Kidney (tissue), 14 donors: ENCODE data around the gene ABI1. TPM values are rescaled to one million over a fixed set of nuclear protein-coding genes. Genes with fewer than 3 reads are reported as not detected.
A peak's percentile ranks its signal among the peaks of the same experiment; 100 is the strongest.

ENCODE experiments used
- DNase-seq, 5 donors: peaks; one replicate each; pipeline ENCODE4 v3.0.0-alpha.2; 2013 to 2020
- FAIRE-seq: peaks from 2 replicates; lab custom pipeline; 2012; peaks lifted over from hg19 to GRCh38; lab: Jason Lieb, UNC
- H3K27ac ChIP-seq, 2 donors: one replicate each; pipeline ENCODE4 v1.7.0; 2013; ENCODE audit warnings: low read depth in 2 of 2, low read length in 2 of 2, inconsistent platforms in 1 of 2
- H3K27me3 ChIP-seq: one replicate; pipeline ENCODE4 v1.7.1; 2013; ENCODE audit warnings: low read length, inconsistent platforms; ENCODE audit not compliant: control insufficient read depth, insufficient read depth
- H3K36me3 ChIP-seq, 3 donors: one replicate each; pipeline versions ENCODE4 v1.7.0 to v1.7.1; 2013; ENCODE audit warnings: low read length in 3 of 3, control low read depth in 1 of 3, inconsistent platforms in 1 of 3; ENCODE audit not compliant: insufficient read depth in 3 of 3, control insufficient read depth in 2 of 3
- H3K4me1 ChIP-seq, 3 donors: one replicate each; pipeline versions ENCODE4 v1.7.0 to v1.7.1; 2013; ENCODE audit warnings: low read length in 3 of 3, inconsistent platforms in 1 of 3, low read depth in 1 of 3; ENCODE audit not compliant: control insufficient read depth in 2 of 3, insufficient read depth in 2 of 3
- H3K4me3 ChIP-seq, 3 donors: one replicate each; pipeline versions ENCODE4 v1.7.0 to v1.8.1; 2013; ENCODE audit warnings: low read length in 3 of 3, control low read depth in 1 of 3, inconsistent platforms in 1 of 3
- H3K9ac ChIP-seq, 3 donors: one replicate each; pipeline versions ENCODE4 v1.7.0 to v1.7.1; 2013; ENCODE audit warnings: low read length in 3 of 3, control low read depth in 1 of 3, inconsistent platforms in 1 of 3
- H3K9me3 ChIP-seq, 3 donors: one replicate each; pipeline versions ENCODE4 v1.7.0 to v1.7.1; 2013; ENCODE audit warnings: low read length in 3 of 3, control low read depth in 1 of 3, inconsistent platforms in 1 of 3; ENCODE audit not compliant: control insufficient read depth in 2 of 3, insufficient read depth in 1 of 3
- intact Hi-C: fragments of 100-400 bp; cut with DNase I; formaldehyde crosslinking; loops from one replicate; pipeline ENCODE4 v1.11.1; 2022
- polyA plus RNA-seq: library from polyadenylated mRNA; stranded (reverse); fragments of 350-450 nt; fragmentation: Illumina TruSeq; extraction: RNeasy Lipid Tissue Mini Kit (QIAGEN cat#74804); gene quantifications from one replicate; pipeline ENCODE4 v1.2.3, GENCODE V29; 2014; ENCODE audit warnings: low read depth, low replicate concordance; ENCODE audit not compliant: insufficient read depth
- total RNA-seq: library from RNA; stranded (reverse); fragmentation: NEBNext Ultra II Directional; extraction: Animal tissue kit (Norgen Biotek cat#: 25700); gene quantifications from one replicate; pipeline ENCODE4 v1.2.1, GENCODE V29; 2021
- TF ChIP-seq, protein P1 (sequence below): IDR thresholded peaks from 3 replicates; pipeline ENCODE4 v1.5.1; 2012; ENCODE audit warnings: mild to moderate bottlenecking, moderate library complexity, borderline replicate concordance; ENCODE audit not compliant: insufficient read depth; ENCODE audit errors: extremely low read depth
- donor health status: control.
- donor health status: control.
- donor health status: control.
- donor health status: control.
- donor health status: control.
- donor health status: DM: yes; HTN: yes; CAD: no.
- donor health status: Normal renal cell carcinoma (clear cell type).

ABI1 gene
- total and polyA plus RNA-seq, 2 donors from 2014 or later: 25.7 to 54.1 TPM

DNA sequence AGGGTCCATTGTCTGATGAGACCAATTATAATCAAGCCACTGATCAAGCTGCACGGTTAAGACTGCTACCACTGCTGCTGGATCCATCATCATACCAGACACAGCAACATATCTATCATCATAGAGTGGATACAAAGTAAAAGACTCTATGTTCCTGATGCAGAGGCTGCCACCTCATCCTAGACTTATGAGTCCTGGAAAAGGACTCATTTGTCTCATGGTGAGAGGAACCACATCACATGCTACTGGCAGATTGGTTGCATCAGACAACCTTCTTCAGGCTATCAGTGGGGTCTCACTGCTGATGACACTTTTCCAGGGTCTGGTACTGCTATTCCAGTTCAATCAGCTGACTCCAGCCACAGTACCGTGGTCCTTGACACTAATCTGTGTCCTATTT lies 79.0 kb downstream of the ABI1 start:
- Histone ChIP-seq H3K27me3 (no peaks in the 10 kb centered on the region), H3K4me3 (no peak overlapping the region), H3K4me1 (peaks cover 0 to 5% (median 5%) of the 10 kb centered on the region in 3 donors), H3K9me3 (no peaks in the 10 kb centered on the region), H3K9ac (no peak overlapping the region), H3K27ac (no peak overlapping the region), H3K36me3 (no peaks in the 10 kb centered on the region)
- FAIRE-seq (no peak), DNase-seq (no peak)
- TF ChIP-seq, protein P1, sequence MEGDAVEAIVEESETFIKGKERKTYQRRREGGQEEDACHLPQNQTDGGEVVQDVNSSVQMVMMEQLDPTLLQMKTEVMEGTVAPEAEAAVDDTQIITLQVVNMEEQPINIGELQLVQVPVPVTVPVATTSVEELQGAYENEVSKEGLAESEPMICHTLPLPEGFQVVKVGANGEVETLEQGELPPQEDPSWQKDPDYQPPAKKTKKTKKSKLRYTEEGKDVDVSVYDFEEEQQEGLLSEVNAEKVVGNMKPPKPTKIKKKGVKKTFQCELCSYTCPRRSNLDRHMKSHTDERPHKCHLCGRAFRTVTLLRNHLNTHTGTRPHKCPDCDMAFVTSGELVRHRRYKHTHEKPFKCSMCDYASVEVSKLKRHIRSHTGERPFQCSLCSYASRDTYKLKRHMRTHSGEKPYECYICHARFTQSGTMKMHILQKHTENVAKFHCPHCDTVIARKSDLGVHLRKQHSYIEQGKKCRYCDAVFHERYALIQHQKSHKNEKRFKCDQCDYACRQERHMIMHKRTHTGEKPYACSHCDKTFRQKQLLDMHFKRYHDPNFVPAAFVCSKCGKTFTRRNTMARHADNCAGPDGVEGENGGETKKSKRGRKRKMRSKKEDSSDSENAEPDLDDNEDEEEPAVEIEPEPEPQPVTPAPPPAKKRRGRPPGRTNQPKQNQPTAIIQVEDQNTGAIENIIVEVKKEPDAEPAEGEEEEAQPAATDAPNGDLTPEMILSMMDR: no peak
- intact Hi-C loops: no loop called here

DNA sequence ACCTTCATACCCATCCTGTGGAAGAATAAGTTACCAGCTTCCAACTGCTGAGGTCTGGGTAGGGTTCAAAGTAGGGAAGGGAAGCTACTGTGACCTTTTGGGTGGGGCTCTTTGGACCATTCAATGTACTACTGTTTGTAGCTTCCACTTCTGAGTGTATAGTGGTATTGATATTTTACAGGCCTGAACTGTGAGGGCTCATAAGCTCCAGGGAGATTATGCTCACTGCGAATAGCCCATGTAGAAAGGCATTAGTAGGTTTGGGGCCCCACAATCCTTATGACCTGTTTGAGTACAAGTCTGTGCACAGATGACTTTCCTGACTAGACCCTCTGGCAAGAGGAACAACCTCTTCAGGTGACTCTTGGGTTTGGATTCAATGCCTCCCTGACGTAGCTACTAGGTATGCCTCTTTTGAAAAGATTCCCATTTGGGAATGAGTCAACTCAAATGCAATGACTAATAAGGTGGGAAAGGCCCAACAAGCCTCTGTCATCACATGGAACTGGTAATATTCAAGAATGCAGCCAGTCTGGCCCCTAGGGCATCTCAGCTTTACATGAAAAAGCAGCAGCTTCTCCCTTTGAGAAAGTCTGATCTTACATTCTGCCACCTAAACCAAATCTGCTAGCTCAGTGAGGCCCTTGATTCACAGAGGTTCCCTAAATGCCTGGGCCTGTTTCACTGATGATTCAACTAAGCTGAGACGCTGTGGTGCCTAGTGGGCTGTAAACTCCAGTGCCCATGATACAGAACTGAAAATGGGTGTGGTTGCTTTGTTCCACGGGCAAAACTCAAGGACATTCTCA lies 79.8 kb downstream of the ABI1 start:
- DNase-seq: no peak
- Histone ChIP-seq H3K27ac (peak overlapping the region in 1 of 2 donors; percentile 32), H3K4me1 (peaks cover 0 to 5% (median 5%) of the 10 kb centered on the region in 3 donors), H3K27me3 (no peaks in the 10 kb centered on the region), H3K4me3 (no peak overlapping the region), H3K9ac (no peak overlapping the region), H3K36me3 (no peaks in the 10 kb centered on the region), H3K9me3 (no peaks in the 10 kb centered on the region)
- FAIRE-seq: no peak
- intact Hi-C loops: no loop called here
- TF ChIP-seq, protein P1: no peak

DNA sequence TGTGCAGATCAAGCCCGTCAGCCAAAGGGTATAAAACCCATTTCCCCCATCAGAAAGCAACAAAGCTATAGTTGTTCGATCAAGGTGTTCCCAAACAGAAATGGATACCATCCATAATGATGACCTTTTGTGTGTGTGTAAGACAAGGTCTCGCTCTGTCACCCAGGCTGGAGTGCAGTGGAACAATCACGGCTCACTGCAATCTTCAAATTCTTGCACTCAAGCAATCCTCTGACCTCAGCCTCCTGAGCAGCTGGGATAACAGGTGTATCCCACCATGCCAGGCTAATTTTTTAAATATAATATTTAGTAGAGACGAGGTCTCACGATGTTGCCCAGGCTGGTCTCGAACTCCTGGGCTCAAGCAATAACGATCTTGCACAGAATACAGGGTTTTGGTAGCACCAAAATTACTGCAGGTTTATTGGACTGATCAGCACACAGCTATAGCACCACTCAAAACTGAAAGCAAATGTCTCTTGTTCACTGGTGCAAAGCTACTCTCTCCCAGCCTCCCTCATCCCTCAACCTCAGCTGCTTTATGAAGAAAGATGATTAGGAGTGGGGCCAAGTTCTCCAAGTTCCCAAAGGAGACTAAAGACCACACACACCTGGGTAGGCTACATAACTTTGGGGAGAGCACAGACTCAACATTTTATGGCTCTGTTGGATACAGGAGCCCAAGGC lies 80.5 kb downstream of the ABI1 start:
- TF ChIP-seq, protein P1: no peak
- no peaks in the 10 kb centered on the region for H3K9me3 ChIP-seq
- intact Hi-C loops: no loop called here
- H3K9ac ChIP-seq: no peak overlapping the region
- DNase-seq (no peak), FAIRE-seq (no peak)
- H3K4me1 ChIP-seq: peaks cover 0 to 5% (median 5%) of the 10 kb centered on the region in 3 donors
- H3K27ac ChIP-seq: no peak overlapping the region
- H3K36me3 ChIP-seq: no peaks in the 10 kb centered on the region
- H3K4me3 ChIP-seq: no peak overlapping the region
- no peaks in the 10 kb centered on the region for H3K27me3 ChIP-seq
